ENCODE measurements around the gene FAM241A. TPM values are rescaled to one million over a fixed set of nuclear protein-coding genes. Genes with fewer than 3 reads are reported as not detected.
A peak's percentile ranks its signal among the peaks of the same experiment; 100 is the strongest.

The FAM241A gene
- total and polyA plus RNA-seq, 2 of the 13 experiments (the other 11 are each of a cell fraction or from before 2014, with no cell fraction given): 0.61 to 0.69 TPM

DNA sequence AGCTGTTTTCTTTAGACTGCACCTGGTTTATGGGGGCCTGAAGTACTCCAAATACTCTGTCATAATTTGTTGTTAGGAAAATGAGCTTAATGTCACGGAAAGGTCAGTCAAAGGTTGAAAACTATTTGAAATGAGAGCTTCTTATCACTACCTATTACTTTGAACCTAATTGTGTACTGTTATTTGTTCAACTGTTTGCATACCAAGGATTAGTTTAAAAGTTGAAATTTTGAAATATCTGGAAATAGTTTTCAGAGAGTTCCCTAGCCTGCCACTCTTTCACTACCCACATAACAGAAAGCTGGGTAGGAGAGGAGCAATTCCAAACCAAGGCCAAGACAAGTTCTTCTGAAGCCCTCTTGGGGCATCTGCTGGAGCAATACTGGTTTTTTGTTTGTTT is 58.3 kb downstream of the FAM241A start (continued):
- TF ChIP-seq, protein P1, sequence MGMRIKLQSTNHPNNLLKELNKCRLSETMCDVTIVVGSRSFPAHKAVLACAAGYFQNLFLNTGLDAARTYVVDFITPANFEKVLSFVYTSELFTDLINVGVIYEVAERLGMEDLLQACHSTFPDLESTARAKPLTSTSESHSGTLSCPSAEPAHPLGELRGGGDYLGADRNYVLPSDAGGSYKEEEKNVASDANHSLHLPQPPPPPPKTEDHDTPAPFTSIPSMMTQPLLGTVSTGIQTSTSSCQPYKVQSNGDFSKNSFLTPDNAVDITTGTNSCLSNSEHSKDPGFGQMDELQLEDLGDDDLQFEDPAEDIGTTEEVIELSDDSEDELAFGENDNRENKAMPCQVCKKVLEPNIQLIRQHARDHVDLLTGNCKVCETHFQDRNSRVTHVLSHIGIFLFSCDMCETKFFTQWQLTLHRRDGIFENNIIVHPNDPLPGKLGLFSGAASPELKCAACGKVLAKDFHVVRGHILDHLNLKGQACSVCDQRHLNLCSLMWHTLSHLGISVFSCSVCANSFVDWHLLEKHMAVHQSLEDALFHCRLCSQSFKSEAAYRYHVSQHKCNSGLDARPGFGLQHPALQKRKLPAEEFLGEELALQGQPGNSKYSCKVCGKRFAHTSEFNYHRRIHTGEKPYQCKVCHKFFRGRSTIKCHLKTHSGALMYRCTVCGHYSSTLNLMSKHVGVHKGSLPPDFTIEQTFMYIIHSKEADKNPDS (CRISPR knock-in tag; IDR thresholded peaks at IDR 0.05): 0 out of 2 replicates have a peak, but pooled peaks have one; percentile 25
- peak; percentile 57; the same call in 1 of the 2 replicates for TF ChIP-seq HNF4G (IDR thresholded peaks at IDR 0.05; ENCODE audit: borderline replicate concordance, low read depth, low read length)
- TF ChIP-seq HNF4G (CRISPR knock-in tag; IDR thresholded peaks at IDR 0.05; ENCODE audit: borderline replicate concordance, low read depth): no peak
- no peak for TF ChIP-seq SSRP1 (CRISPR knock-in tag; IDR thresholded peaks at IDR 0.05)
- TF ChIP-seq NR2F1 (CRISPR knock-in tag; IDR thresholded peaks at IDR 0.05): peak; percentile 48 to 86
- TF ChIP-seq ZNF205 (CRISPR knock-in tag; IDR thresholded peaks at IDR 0.05): 0 out of 2 replicates have a peak, but pooled peaks have one; percentile 37
- TF ChIP-seq SIX1 (CRISPR knock-in tag; IDR thresholded peaks at IDR 0.05; ENCODE audit: borderline replicate concordance): peak; percentile 70; the same call in 1 of the 2 replicates
- 0 out of 2 replicates have a peak, but pooled peaks have one; percentile 28 for TF ChIP-seq ZNF331 (CRISPR knock-in tag; IDR thresholded peaks at IDR 0.05)
- peak; percentile 78 for TF ChIP-seq SOX5 (CRISPR knock-in tag; IDR thresholded peaks at IDR 0.05; ENCODE audit: borderline replicate concordance)
- TF ChIP-seq, protein P2, sequence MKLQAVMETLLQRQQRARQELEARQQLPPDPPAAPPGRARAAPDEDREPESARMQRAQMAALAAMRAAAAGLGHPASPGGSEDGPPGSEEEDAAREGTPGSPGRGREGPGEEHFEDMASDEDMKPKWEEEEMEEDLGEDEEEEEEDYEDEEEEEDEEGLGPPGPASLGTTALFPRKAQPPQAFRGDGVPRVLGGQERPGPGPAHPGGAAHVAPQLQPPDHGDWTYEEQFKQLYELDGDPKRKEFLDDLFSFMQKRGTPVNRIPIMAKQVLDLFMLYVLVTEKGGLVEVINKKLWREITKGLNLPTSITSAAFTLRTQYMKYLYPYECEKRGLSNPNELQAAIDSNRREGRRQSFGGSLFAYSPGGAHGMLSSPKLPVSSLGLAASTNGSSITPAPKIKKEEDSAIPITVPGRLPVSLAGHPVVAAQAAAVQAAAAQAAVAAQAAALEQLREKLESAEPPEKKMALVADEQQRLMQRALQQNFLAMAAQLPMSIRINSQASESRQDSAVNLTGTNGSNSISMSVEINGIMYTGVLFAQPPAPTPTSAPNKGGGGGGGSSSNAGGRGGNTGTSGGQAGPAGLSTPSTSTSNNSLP (IDR thresholded peaks at IDR 0.05; ENCODE audit: low read depth, low read length): peak; percentile 72; the same call in 1 of the 2 replicates
- TF ChIP-seq, protein P3, sequence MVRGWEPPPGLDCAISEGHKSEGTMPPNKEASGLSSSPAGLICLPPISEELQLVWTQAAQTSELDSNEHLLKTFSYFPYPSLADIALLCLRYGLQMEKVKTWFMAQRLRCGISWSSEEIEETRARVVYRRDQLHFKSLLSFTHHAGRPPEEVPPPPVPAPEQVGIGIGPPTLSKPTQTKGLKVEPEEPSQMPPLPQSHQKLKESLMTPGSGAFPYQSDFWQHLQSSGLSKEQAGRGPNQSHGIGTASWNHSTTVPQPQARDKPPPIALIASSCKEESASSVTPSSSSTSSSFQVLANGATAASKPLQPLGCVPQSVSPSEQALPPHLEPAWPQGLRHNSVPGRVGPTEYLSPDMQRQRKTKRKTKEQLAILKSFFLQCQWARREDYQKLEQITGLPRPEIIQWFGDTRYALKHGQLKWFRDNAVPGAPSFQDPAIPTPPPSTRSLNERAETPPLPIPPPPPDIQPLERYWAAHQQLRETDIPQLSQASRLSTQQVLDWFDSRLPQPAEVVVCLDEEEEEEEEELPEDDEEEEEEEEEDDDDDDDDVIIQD (CRISPR knock-in tag; IDR thresholded peaks at IDR 0.05; ENCODE audit: low read depth): 0 out of 2 replicates have a peak, but pooled peaks have one; percentile 42
- 0 out of 2 replicates have a peak, but pooled peaks have one; percentile 39 for TF ChIP-seq ZNF264 (CRISPR knock-in tag; IDR thresholded peaks at IDR 0.05)
- TF ChIP-seq CREB1 (IDR thresholded peaks at IDR 0.05): no peak
- peak; percentile 62 for TF ChIP-seq CREB1 (CRISPR knock-in tag; IDR thresholded peaks at IDR 0.05)
- TF ChIP-seq MTF2 (CRISPR knock-in tag; IDR thresholded peaks at IDR 0.05; ENCODE audit: borderline replicate concordance): no peak
- TF ChIP-seq, protein P4, sequence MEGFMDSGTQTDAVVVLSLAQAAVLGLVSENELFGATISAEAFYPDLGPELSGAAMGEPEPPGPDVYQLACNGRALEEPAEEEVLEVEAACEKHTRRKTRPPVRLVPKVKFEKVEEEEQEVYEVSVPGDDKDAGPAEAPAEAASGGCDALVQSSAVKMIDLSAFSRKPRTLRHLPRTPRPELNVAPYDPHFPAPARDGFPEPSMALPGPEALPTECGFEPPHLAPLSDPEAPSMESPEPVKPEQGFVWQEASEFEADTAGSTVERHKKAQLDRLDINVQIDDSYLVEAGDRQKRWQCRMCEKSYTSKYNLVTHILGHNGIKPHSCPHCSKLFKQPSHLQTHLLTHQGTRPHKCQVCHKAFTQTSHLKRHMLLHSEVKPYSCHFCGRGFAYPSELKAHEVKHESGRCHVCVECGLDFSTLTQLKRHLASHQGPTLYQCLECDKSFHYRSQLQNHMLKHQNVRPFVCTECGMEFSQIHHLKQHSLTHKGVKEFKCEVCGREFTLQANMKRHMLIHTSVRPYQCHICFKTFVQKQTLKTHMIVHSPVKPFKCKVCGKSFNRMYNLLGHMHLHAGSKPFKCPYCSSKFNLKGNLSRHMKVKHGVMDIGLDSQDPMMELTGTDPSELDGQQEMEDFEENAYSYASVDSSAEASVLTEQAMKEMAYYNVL (CRISPR knock-in tag; IDR thresholded peaks at IDR 0.05; ENCODE audit: borderline replicate concordance): no peak
- TF ChIP-seq PHF5A (CRISPR knock-in tag; IDR thresholded peaks at IDR 0.05; ENCODE audit: low read depth, unreplicated experiment): no peak
- peak; percentile 58; the same call in 1 of the 2 replicates for TF ChIP-seq PITX1 (CRISPR knock-in tag; IDR thresholded peaks at IDR 0.05)
- TF ChIP-seq, protein P5, sequence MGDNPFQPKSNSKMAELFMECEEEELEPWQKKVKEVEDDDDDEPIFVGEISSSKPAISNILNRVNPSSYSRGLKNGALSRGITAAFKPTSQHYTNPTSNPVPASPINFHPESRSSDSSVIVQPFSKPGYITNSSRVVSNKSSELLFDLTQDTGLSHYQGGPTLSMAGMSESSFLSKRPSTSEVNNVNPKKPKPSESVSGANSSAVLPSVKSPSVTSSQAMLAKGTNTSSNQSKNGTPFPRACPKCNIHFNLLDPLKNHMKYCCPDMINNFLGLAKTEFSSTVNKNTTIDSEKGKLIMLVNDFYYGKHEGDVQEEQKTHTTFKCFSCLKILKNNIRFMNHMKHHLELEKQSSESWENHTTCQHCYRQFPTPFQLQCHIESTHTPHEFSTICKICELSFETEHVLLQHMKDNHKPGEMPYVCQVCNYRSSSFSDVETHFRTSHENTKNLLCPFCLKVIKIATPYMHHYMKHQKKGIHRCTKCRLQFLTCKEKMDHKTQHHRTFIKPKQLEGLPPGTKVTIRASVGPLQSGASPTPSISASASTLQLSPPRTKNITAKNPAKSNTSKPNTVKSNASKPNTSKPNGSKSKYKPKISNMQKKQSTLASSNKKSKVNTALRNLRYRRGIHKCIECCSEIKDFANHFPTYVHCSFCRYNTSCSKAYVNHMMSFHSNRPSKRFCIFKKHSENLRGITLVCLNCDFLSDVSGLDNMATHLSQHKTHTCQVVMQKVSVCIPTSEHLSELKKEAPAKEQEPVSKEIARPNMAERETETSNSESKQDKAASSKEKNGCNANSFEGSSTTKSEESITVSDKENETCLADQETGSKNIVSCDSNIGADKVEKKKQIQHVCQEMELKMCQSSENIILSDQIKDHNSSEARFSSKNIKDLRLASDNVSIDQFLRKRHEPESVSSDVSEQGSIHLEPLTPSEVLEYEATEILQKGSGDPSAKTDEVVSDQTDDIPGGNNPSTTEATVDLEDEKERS (CRISPR knock-in tag; IDR thresholded peaks at IDR 0.05): no peak
- TF ChIP-seq ZNF260 (CRISPR knock-in tag; IDR thresholded peaks at IDR 0.05; ENCODE audit: borderline replicate concordance, low read depth): no peak

All from HepG2 (cell line).